ENCODE data around the gene FMN1.

The FMN1 gene

DNA sequence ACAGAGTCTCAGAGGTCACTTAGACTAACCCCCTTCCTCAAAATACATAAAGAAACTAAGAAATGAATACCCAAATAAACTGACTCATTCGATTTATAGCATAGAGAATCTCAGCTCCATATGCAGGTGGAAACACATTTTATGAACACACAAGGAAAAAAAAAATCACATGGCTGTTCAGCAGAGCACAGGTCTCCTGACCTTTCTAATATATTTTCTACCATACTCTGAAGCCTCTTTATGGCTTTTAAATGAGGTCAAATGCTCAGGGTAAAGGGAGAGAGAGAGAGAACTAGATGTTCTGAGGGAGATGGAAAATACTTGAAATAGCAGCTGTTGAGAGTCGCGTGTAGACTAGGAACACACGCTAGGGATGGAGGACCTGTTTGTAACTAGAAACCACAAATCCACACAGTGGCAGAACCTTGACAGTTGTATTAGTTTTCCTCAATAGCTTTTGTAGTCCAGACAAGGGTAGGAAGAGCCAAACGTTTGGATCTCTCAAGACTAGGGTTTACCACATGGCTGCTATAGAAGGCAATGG lies 165.3 kb downstream of the FMN1 start:
- Histone ChIP-seq H3K27me3 (ENCODE audit: control insufficient read depth in 1 of 2, insufficient read depth in 2 of 2, low read length in 2 of 2) (no peaks in the 10 kb centered on the region), H3K9ac (ENCODE audit: low read depth in 1 of 2, low read length in 2 of 2) (no peak overlapping the region), H3K4me3 (ENCODE audit: low read depth in 1 of 2, low read length in 2 of 2) (no peak overlapping the region), H3K27ac (ENCODE audit: low read depth, low read length) (no peak overlapping the region), H3K9me3 (ENCODE audit: control insufficient read depth in 1 of 2, low read length in 2 of 2) (no peaks in the 10 kb centered on the region), H3K4me1 (ENCODE audit: control insufficient read depth in 1 of 2, insufficient read depth in 2 of 2, low read length in 2 of 2) (no peaks in the 10 kb centered on the region), H3K36me3 (ENCODE audit: control insufficient read depth in 1 of 2, insufficient read depth in 2 of 2, low read length in 2 of 2) (no peaks in the 10 kb centered on the region)

GRCh38 chr15:33028495-33028894 lies 166.0 kb downstream of the FMN1 start:
- H3K9me3 ChIP-seq (ENCODE audit: control insufficient read depth in 1 of 2, low read length in 2 of 2), result no peaks in the 10 kb centered on the region
- no peak overlapping the region for H3K4me3 ChIP-seq (ENCODE audit: low read depth in 1 of 2, low read length in 2 of 2)
- no peak overlapping the region for H3K9ac ChIP-seq (ENCODE audit: low read depth in 1 of 2, low read length in 2 of 2)
- H3K36me3 ChIP-seq (ENCODE audit: control insufficient read depth in 1 of 2, insufficient read depth in 2 of 2, low read length in 2 of 2), result no peaks in the 10 kb centered on the region
- H3K4me1 ChIP-seq (ENCODE audit: control insufficient read depth in 1 of 2, insufficient read depth in 2 of 2, low read length in 2 of 2), result no peaks in the 10 kb centered on the region
- no peak overlapping the region for H3K27ac ChIP-seq (ENCODE audit: low read depth, low read length)
- no peaks in the 10 kb centered on the region for H3K27me3 ChIP-seq (ENCODE audit: control insufficient read depth in 1 of 2, insufficient read depth in 2 of 2, low read length in 2 of 2)

DNA sequence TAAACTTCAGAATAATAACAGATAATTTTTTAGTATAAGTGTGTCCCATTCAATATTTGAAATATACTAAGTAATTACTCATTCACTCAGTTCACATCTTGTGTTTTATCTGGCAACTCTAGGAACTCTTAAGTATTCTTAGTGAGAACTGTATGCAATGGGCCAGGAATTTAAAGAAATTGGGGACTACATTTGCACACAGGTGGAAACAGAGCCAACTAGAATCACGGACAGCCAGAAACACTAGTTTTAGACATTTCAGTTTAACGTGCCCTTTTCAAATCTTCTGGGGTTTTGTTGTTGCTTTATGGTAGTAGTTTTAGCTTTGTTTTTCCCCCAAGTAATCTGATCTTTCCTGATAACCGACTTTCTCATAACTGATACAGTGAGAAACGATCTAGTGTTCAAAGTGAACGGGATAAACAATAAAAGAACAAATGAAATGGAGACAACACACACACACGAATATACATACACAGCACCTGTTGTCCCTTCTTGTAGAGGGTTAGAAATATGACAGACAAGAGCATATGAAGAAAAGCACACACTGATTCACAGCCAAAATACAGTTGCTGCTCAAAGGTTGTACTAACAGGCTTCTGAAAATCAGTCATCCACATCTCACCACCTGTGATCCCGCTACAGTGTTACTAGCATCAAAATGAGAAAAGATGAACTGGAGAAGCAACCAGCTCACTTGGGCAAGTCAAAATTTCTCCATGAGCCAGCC lies 167.0 kb downstream of the FMN1 start:
- H3K27ac ChIP-seq (ENCODE audit: low read depth, low read length), result no peak overlapping the region
- no peak overlapping the region for H3K4me3 ChIP-seq (ENCODE audit: low read depth in 1 of 2, low read length in 2 of 2)
- H3K9ac ChIP-seq (ENCODE audit: low read depth in 1 of 2, low read length in 2 of 2), result no peak overlapping the region
- H3K36me3 ChIP-seq (ENCODE audit: control insufficient read depth in 1 of 2, insufficient read depth in 2 of 2, low read length in 2 of 2), result no peaks in the 10 kb centered on the region
- no peaks in the 10 kb centered on the region for H3K4me1 ChIP-seq (ENCODE audit: control insufficient read depth in 1 of 2, insufficient read depth in 2 of 2, low read length in 2 of 2)
- no peaks in the 10 kb centered on the region for H3K9me3 ChIP-seq (ENCODE audit: control insufficient read depth in 1 of 2, low read length in 2 of 2)
- no peaks in the 10 kb centered on the region for H3K27me3 ChIP-seq (ENCODE audit: control insufficient read depth in 1 of 2, insufficient read depth in 2 of 2, low read length in 2 of 2)

DNA sequence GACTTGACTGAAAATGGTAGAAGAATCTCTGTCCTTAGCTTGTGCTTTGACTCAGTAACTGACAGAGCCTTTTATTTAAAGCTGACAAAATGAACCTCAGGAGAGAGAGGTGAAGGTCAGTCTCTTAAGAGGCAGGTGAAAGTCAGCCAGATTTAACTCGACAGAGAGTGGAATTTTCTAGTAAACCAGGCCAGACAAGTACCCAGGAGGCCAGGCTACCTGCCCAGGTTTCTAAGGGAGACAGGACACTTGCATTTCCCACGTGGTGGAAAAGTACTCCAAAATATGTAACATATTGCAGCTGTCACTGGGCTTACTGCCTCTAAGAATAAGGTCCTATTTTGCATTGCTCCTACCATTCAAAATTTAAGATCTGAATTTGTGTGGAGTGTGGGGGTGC lies 167.9 kb downstream of the FMN1 start:
- Histone ChIP-seq H3K4me1 (ENCODE audit: control insufficient read depth in 1 of 2, insufficient read depth in 2 of 2, low read length in 2 of 2) (no peaks in the 10 kb centered on the region), H3K27me3 (ENCODE audit: control insufficient read depth in 1 of 2, insufficient read depth in 2 of 2, low read length in 2 of 2) (no peaks in the 10 kb centered on the region), H3K9me3 (ENCODE audit: control insufficient read depth in 1 of 2, low read length in 2 of 2) (no peaks in the 10 kb centered on the region), H3K36me3 (ENCODE audit: control insufficient read depth in 1 of 2, insufficient read depth in 2 of 2, low read length in 2 of 2) (no peaks in the 10 kb centered on the region), H3K27ac (ENCODE audit: low read depth, low read length) (no peak overlapping the region), H3K9ac (ENCODE audit: low read depth in 1 of 2, low read length in 2 of 2) (no peak overlapping the region), H3K4me3 (ENCODE audit: low read depth in 1 of 2, low read length in 2 of 2) (no peak overlapping the region)

- Histone ChIP-seq H3K4me1 (ENCODE audit: control insufficient read depth in 1 of 2, insufficient read depth in 2 of 2, low read length in 2 of 2) (no peaks in the 10 kb centered on the region), H3K36me3 (ENCODE audit: control insufficient read depth in 1 of 2, insufficient read depth in 2 of 2, low read length in 2 of 2) (no peaks in the 10 kb centered on the region), H3K27ac (ENCODE audit: low read depth, low read length) (no peak overlapping the region), H3K4me3 (ENCODE audit: low read depth in 1 of 2, low read length in 2 of 2) (no peak overlapping the region), H3K27me3 (ENCODE audit: control insufficient read depth in 1 of 2, insufficient read depth in 2 of 2, low read length in 2 of 2) (no peaks in the 10 kb centered on the region), H3K9me3 (ENCODE audit: control insufficient read depth in 1 of 2, low read length in 2 of 2) (no peaks in the 10 kb centered on the region), H3K9ac (ENCODE audit: low read depth in 1 of 2, low read length in 2 of 2) (no peak overlapping the region)
These were observed 171.9 kb downstream of the FMN1 start for GRCh38 chr15:33022629-33023028.

DNA sequence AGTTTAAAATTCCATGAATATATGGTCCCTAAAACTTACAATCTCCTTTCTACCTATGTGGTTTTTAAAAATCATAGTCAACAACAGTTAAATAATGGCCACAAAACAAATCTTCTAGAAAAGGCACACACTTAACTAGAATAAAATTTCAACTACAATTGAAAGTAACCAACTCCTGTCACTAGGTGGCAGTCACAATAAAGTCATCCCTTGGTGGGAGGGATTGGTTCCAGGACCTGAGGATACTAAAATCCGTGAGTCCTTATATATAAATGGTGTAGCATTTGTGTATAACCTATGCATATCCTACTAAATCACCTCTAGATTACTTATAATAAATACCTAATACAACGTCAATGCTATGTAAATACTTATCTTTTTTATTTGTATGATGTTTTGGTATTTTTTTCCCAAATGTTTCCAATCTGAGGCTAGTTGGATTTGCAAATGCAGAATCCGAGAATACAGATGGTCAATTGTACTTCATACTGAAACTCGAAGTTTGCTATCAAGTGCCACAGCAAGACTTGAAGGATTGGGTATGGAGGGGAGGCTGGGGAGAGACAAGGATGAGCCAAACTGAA lies 172.6 kb downstream of the FMN1 start:
- no peaks in the 10 kb centered on the region for H3K27me3 ChIP-seq (ENCODE audit: control insufficient read depth in 1 of 2, insufficient read depth in 2 of 2, low read length in 2 of 2)
- H3K9ac ChIP-seq (ENCODE audit: low read depth in 1 of 2, low read length in 2 of 2), result no peak overlapping the region
- no peaks in the 10 kb centered on the region for H3K4me1 ChIP-seq (ENCODE audit: control insufficient read depth in 1 of 2, insufficient read depth in 2 of 2, low read length in 2 of 2)
- no peaks in the 10 kb centered on the region for H3K9me3 ChIP-seq (ENCODE audit: control insufficient read depth in 1 of 2, low read length in 2 of 2)
- H3K27ac ChIP-seq (ENCODE audit: low read depth, low read length), result no peak overlapping the region
- H3K4me3 ChIP-seq (ENCODE audit: low read depth in 1 of 2, low read length in 2 of 2), result no peak overlapping the region
- H3K36me3 ChIP-seq (ENCODE audit: control insufficient read depth in 1 of 2, insufficient read depth in 2 of 2, low read length in 2 of 2), result no peaks in the 10 kb centered on the region

DNA sequence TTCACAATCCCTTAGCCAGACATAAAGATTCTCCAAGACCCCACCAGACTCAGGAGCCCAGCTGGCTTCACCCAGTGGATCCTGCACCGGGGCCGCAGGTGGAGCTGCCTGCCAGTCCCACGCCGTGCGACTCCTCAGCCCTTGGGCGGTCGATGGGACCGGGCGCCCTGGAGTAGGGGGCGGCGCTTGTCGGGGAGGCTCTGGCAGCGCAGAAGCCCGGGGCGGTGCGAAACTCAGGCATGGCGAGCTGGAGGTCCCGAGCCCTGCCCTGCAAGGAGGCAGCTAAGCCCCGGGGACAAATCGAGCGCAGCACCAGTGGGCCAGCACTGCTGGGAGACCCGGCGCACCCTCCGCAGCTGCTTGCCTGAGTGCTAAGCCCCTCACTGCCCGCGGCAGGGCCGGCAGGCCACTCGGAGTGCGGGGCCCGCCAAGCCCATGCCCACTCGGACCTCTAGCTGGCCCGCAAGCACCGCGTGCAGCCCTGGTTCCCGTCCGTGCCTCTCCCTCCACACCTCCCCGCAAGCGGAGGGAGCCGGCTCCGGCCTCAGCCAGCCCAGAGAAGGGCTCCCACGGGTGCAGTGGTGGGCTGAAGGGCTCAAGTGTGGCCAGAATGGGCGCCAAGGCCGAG lies 175.0 kb downstream of the FMN1 start:
- no peaks in the 10 kb centered on the region for H3K9me3 ChIP-seq (ENCODE audit: control insufficient read depth in 1 of 2, low read length in 2 of 2)
- no peak overlapping the region for H3K9ac ChIP-seq (ENCODE audit: low read depth in 1 of 2, low read length in 2 of 2)
- H3K27ac ChIP-seq (ENCODE audit: low read depth, low read length), result no peak overlapping the region
- H3K4me1 ChIP-seq (ENCODE audit: control insufficient read depth in 1 of 2, insufficient read depth in 2 of 2, low read length in 2 of 2), result no peaks in the 10 kb centered on the region
- H3K27me3 ChIP-seq (ENCODE audit: control insufficient read depth in 1 of 2, insufficient read depth in 2 of 2, low read length in 2 of 2), result no peaks in the 10 kb centered on the region
- no peaks in the 10 kb centered on the region for H3K36me3 ChIP-seq (ENCODE audit: control insufficient read depth in 1 of 2, insufficient read depth in 2 of 2, low read length in 2 of 2)
- H3K4me3 ChIP-seq (ENCODE audit: low read depth in 1 of 2, low read length in 2 of 2), result no peak overlapping the region

GRCh38 chr15:33016405-33017024 lies 178.0 kb downstream of the FMN1 start:
- Histone ChIP-seq H3K9ac (ENCODE audit: low read depth in 1 of 2, low read length in 2 of 2) (no peak overlapping the region), H3K9me3 (ENCODE audit: control insufficient read depth in 1 of 2, low read length in 2 of 2) (no peaks in the 10 kb centered on the region), H3K27me3 (ENCODE audit: control insufficient read depth in 1 of 2, insufficient read depth in 2 of 2, low read length in 2 of 2) (no peaks in the 10 kb centered on the region), H3K36me3 (ENCODE audit: control insufficient read depth in 1 of 2, insufficient read depth in 2 of 2, low read length in 2 of 2) (no peaks in the 10 kb centered on the region), H3K4me3 (ENCODE audit: low read depth in 1 of 2, low read length in 2 of 2) (no peak overlapping the region), H3K27ac (ENCODE audit: low read depth, low read length) (no peak overlapping the region), H3K4me1 (ENCODE audit: control insufficient read depth in 1 of 2, insufficient read depth in 2 of 2, low read length in 2 of 2) (no peaks in the 10 kb centered on the region)

DNA sequence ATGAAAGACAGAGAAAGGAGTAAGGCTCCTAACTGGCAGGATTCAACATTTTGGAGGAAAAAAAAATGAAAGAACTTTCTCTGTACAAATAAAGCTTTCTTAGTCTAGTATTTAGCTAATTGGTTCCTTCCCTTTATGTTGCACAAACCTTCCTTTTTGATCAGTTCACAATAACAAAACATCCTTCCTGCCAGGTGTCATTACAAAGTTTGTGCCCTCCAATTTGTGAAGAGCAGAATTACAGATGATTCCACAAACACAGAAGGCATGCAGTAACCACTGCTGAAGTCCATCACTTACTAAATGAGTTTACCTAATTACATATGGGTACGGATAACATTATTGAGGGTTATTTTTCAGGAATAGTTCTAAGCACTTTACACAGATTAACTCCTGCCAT lies 179.9 kb downstream of the FMN1 start:
- Histone ChIP-seq H3K4me1 (ENCODE audit: control insufficient read depth in 1 of 2, insufficient read depth in 2 of 2, low read length in 2 of 2) (no peaks in the 10 kb centered on the region), H3K27me3 (ENCODE audit: control insufficient read depth in 1 of 2, insufficient read depth in 2 of 2, low read length in 2 of 2) (no peaks in the 10 kb centered on the region)

GRCh38 chr15:33013827-33014445 lies 180.6 kb downstream of the FMN1 start:
- Histone ChIP-seq H3K4me3 (ENCODE audit: low read depth in 1 of 2, low read length in 2 of 2) (no peak overlapping the region), H3K9me3 (ENCODE audit: control insufficient read depth in 1 of 2, low read length in 2 of 2) (peaks cover 0 to 6% of the 10 kb centered on the region in 2 donors), H3K36me3 (ENCODE audit: control insufficient read depth in 1 of 2, insufficient read depth in 2 of 2, low read length in 2 of 2) (no peaks in the 10 kb centered on the region), H3K4me1 (ENCODE audit: control insufficient read depth in 1 of 2, insufficient read depth in 2 of 2, low read length in 2 of 2) (no peaks in the 10 kb centered on the region), H3K27ac (ENCODE audit: low read depth, low read length) (no peak overlapping the region), H3K9ac (ENCODE audit: low read depth in 1 of 2, low read length in 2 of 2) (no peak overlapping the region), H3K27me3 (ENCODE audit: control insufficient read depth in 1 of 2, insufficient read depth in 2 of 2, low read length in 2 of 2) (no peaks in the 10 kb centered on the region)

More for the DNA sequence above, 179.9 kb downstream of the FMN1 start:
- Histone ChIP-seq H3K9me3 (ENCODE audit: control insufficient read depth in 1 of 2, low read length in 2 of 2) (peaks cover 0 to 6% of the 10 kb centered on the region in 2 donors), H3K36me3 (ENCODE audit: control insufficient read depth in 1 of 2, insufficient read depth in 2 of 2, low read length in 2 of 2) (no peaks in the 10 kb centered on the region), H3K4me3 (ENCODE audit: low read depth in 1 of 2, low read length in 2 of 2) (no peak overlapping the region), H3K27ac (ENCODE audit: low read depth, low read length) (no peak overlapping the region), H3K9ac (ENCODE audit: low read depth in 1 of 2, low read length in 2 of 2) (no peak overlapping the region)

Measured in duodenal mucosa (tissue), 2 donors.